Measurements from ENCODE around the gene EZH2.

EZH2 gene

GRCh38 chr7:148804343-148805235 lies 79.5 kb downstream of the EZH2 start:
- DNase-seq = no peak

- no peak for DNase-seq
Measured at GRCh38 chr7:148803094-148803493, 81.0 kb downstream of the EZH2 start.

- no peak for DNase-seq
Measured at GRCh38 chr7:148802101-148802493, 82.0 kb downstream of the EZH2 start.

GRCh38 chr7:148800677-148801076 lies 83.4 kb downstream of the EZH2 start:
- no peak for DNase-seq

GRCh38 chr7:148799893-148800555 lies 84.1 kb downstream of the EZH2 start:
- no peak for DNase-seq

- no peak for DNase-seq
Measured at GRCh38 chr7:148796841-148797240, 87.2 kb downstream of the EZH2 start.

- no peak for DNase-seq
Measured at GRCh38 chr7:148794476-148794875, 89.6 kb downstream of the EZH2 start.

- no peak for DNase-seq
Measured at GRCh38 chr7:148793590-148793989, 90.5 kb downstream of the EZH2 start.

GRCh38 chr7:148791546-148791945 lies 92.5 kb downstream of the EZH2 start:
- no peak for DNase-seq

GRCh38 chr7:148790850-148791249 lies 93.2 kb downstream of the EZH2 start:
- DNase-seq = no peak

GRCh38 chr7:148790131-148790726 lies 93.9 kb downstream of the EZH2 start:
- DNase-seq = no peak

GRCh38 chr7:148789220-148789619 lies 94.9 kb downstream of the EZH2 start:
- DNase-seq = no peak

- no peak for DNase-seq
Measured at GRCh38 chr7:148787571-148788295, 96.4 kb downstream of the EZH2 start.

- no peak for DNase-seq
Measured at GRCh38 chr7:148783801-148784527, 100.1 kb downstream of the EZH2 start.

- DNase-seq = no peak
Measured at GRCh38 chr7:148782757-148783456, 101.2 kb downstream of the EZH2 start.

GRCh38 chr7:148774471-148774870 lies 109.6 kb downstream of the EZH2 start:
- DNase-seq = no peak

GRCh38 chr7:148773334-148773733 lies 110.8 kb downstream of the EZH2 start:
- peak; percentile 88 for DNase-seq

GRCh38 chr7:148772297-148773089 lies 111.6 kb downstream of the EZH2 start:
- DNase-seq = peak; percentile 79

GRCh38 chr7:148770004-148770403 lies 114.1 kb downstream of the EZH2 start:
- DNase-seq = no peak

- DNase-seq = no peak
Measured at GRCh38 chr7:148763622-148764021, 120.5 kb downstream of the EZH2 start.
